Measurements from ENCODE around the gene PTPRZ1. TPM values are rescaled to one million over a fixed set of nuclear protein-coding genes. Genes with fewer than 3 reads are reported as not detected.

Gene PTPRZ1
- polyA plus RNA-seq, 1 of the 3 experiments (the other 2 are of a cell fraction) = not detected

DNA sequence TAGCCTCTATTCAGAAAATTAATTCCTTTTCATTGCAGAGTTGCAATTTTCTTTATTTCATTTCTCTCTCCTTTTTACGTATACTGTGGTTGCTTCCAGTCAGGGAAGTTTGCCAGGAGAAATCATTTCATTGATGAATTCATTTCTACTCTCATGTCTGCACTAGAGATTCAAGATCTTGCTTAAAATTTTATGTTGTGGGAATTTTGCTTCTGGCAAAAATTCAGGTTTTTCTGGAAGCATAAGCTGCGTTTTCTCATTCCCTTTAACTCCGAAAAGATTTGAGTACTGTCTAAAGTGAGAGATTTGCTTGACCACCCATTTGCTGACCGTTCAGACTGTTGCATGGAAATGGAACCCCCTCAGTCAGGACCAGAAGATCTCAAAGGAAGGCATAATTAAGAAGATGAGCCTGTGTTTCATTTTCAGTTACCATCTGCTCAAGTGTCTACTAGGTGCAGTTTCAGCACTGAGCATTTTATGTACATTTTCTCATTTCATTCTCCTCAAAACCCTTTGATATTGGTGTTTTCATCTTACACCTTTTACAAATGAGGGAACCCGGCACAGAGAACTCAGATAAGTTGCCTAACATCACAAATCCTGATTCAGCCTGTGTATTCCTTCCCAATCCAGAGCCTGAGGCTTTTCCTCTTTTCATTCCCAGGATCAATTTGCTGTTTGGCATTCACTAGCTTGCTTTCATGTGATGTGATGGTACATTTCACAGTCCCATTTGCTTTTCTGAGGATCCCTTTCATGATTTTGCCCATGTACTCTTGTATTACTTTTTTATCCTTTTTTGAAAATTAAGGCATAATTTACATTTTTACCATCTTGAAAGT, 3.9 kb downstream of the PTPRZ1 start:
- no peak overlapping the region for H2AFZ ChIP-seq (ENCODE audit: low read depth)
- no peak overlapping the region for H3K27ac ChIP-seq (ENCODE audit: low read depth in 2 of 2, low read length in 1 of 2)
- TF ChIP-seq RCOR1 (IDR thresholded peaks at IDR 0.05; ENCODE audit: low read length) (no peak), YY1 (IDR thresholded peaks at IDR 0.05; ENCODE audit: low read depth) (no peak), SMC3 (IDR thresholded peaks at IDR 0.05; ENCODE audit: low read depth, low read length) (no peak), RXRA (IDR thresholded peaks at IDR 0.05; ENCODE audit: borderline replicate concordance, low read depth) (no peak)
- no peak overlapping the region for H3K4me3 ChIP-seq (ENCODE audit: low read depth in 2 of 2, low read length in 1 of 2)
- peaks cover 26% of the 10 kb centered on the region for H3K27me3 ChIP-seq (ENCODE audit: insufficient read depth)
- no peaks in the 10 kb centered on the region for H3K79me2 ChIP-seq (ENCODE audit: insufficient read depth)
- no peak overlapping the region for H3K4me2 ChIP-seq
- H3K36me3 ChIP-seq (replicated peaks in 1 of 2; ENCODE audit: control insufficient read depth in 1 of 2, insufficient read depth in 2 of 2, low read length in 1 of 2) = no peaks in the 10 kb centered on the region
- ChIA-PET CTCF (no interaction called here), POLR2A (no interaction called here)
- WGBS (ENCODE audit: low lambda C conversion rate) = 4% methylated on average over 5 of the region's 5 CpGs
- H3K9me2 ChIP-seq = no peaks in the 10 kb centered on the region
- peaks cover 0 to 3% of the 10 kb centered on the region in 2 experiments; a peak in 1 of 4 replicates for H3K4me1 ChIP-seq (ENCODE audit: control insufficient read depth in 1 of 2, insufficient read depth in 2 of 2, low read depth in 1 of 2, low read length in 1 of 2)
- no peaks in the 10 kb centered on the region for H4K20me1 ChIP-seq (ENCODE audit: insufficient read depth)
- DNase-seq = no peak
- H3F3A ChIP-seq (replicated peaks; ENCODE audit: insufficient read depth) = no peaks in the 10 kb centered on the region
- H3K9me3 ChIP-seq = no peaks in the 10 kb centered on the region
- no peak overlapping the region for H3K9ac ChIP-seq

DNA sequence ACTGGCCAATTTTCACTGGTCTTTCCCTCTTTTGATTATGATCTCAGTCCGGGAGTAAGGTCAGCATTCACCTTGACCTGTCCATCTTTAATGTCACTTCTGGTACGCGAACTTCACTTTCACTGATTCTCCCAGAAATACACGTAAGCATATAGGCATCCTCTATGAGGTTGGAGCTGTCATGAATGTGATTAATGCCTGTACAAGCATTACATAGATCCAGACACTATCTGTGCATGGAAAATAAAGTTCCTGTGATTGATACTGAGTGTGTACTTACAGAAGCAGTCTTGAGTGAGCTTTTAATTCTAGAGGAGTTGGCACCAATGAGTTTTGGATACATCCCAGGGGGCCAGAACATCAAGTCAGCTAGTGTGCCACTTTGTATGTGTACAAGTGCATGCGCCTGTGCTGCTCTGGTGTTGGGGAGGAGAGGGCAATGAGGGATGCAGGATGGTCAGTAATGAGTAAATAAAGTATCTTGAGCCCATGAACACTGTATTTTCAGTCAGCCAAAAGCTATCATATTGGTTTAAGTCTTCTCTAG, 6.0 kb downstream of the PTPRZ1 start:
- Histone ChIP-seq H3K4me3 (ENCODE audit: low read depth in 2 of 2, low read length in 1 of 2) (no peak overlapping the region), H3K27ac (ENCODE audit: low read depth in 2 of 2, low read length in 1 of 2) (no peak overlapping the region), H3K4me1 (ENCODE audit: control insufficient read depth in 1 of 2, insufficient read depth in 2 of 2, low read depth in 1 of 2, low read length in 1 of 2) (no peaks in the 10 kb centered on the region), H3F3A (replicated peaks; ENCODE audit: insufficient read depth) (no peaks in the 10 kb centered on the region), H3K27me3 (ENCODE audit: insufficient read depth) (peaks cover 15% of the 10 kb centered on the region; the same call in 1 of the 2 replicates), H3K9ac (no peak overlapping the region), H2AFZ (ENCODE audit: low read depth) (no peak overlapping the region), H3K79me2 (ENCODE audit: insufficient read depth) (no peaks in the 10 kb centered on the region), H3K9me3 (no peaks in the 10 kb centered on the region), H3K4me2 (no peak overlapping the region), H4K20me1 (ENCODE audit: insufficient read depth) (no peaks in the 10 kb centered on the region), H3K36me3 (replicated peaks in 1 of 2; ENCODE audit: control insufficient read depth in 1 of 2, insufficient read depth in 2 of 2, low read length in 1 of 2) (no peaks in the 10 kb centered on the region), H3K9me2 (no peaks in the 10 kb centered on the region)
- DNase-seq = no peak
- ChIA-PET CTCF (interaction anchor here (0.8 kb wide), 1 partner anchor 18 kb away, joined by 3 read pairs; no protein-coding TSS in a partner anchor), POLR2A (no interaction called here)
- WGBS (ENCODE audit: low lambda C conversion rate) = 6% methylated on average over 5 of the region's 5 CpGs
- TF ChIP-seq, protein P1, sequence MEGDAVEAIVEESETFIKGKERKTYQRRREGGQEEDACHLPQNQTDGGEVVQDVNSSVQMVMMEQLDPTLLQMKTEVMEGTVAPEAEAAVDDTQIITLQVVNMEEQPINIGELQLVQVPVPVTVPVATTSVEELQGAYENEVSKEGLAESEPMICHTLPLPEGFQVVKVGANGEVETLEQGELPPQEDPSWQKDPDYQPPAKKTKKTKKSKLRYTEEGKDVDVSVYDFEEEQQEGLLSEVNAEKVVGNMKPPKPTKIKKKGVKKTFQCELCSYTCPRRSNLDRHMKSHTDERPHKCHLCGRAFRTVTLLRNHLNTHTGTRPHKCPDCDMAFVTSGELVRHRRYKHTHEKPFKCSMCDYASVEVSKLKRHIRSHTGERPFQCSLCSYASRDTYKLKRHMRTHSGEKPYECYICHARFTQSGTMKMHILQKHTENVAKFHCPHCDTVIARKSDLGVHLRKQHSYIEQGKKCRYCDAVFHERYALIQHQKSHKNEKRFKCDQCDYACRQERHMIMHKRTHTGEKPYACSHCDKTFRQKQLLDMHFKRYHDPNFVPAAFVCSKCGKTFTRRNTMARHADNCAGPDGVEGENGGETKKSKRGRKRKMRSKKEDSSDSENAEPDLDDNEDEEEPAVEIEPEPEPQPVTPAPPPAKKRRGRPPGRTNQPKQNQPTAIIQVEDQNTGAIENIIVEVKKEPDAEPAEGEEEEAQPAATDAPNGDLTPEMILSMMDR (IDR thresholded peaks at IDR 0.05) = no peak
- no peak for TF ChIP-seq TCF12 (IDR thresholded peaks at IDR 0.05)
- no peak for TF ChIP-seq FOSL2 (IDR thresholded peaks at IDR 0.05; ENCODE audit: borderline replicate concordance, low read depth)
- no peak for TF ChIP-seq EP300 (IDR thresholded peaks at IDR 0.05; ENCODE audit: borderline replicate concordance in 1 of 2, low read depth in 1 of 2, low read length in 1 of 2)
- TF ChIP-seq NRF1 (IDR thresholded peaks at IDR 0.05; ENCODE audit: low read depth, low read length) = no peak
- TF ChIP-seq, protein P2, sequence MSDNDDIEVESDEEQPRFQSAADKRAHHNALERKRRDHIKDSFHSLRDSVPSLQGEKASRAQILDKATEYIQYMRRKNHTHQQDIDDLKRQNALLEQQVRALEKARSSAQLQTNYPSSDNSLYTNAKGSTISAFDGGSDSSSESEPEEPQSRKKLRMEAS (IDR thresholded peaks at IDR 0.05; ENCODE audit: low read depth) = no peak
- TF ChIP-seq SIN3A (IDR thresholded peaks at IDR 0.05; ENCODE audit: borderline replicate concordance, low read depth, low read length) = no peak
- no peak for TF ChIP-seq RFX5 (IDR thresholded peaks at IDR 0.05; ENCODE audit: low read length)
- TF ChIP-seq CHD2 (IDR thresholded peaks at IDR 0.05; ENCODE audit: low read length, partially characterized antibody) = no peak
- TF ChIP-seq, protein P3, sequence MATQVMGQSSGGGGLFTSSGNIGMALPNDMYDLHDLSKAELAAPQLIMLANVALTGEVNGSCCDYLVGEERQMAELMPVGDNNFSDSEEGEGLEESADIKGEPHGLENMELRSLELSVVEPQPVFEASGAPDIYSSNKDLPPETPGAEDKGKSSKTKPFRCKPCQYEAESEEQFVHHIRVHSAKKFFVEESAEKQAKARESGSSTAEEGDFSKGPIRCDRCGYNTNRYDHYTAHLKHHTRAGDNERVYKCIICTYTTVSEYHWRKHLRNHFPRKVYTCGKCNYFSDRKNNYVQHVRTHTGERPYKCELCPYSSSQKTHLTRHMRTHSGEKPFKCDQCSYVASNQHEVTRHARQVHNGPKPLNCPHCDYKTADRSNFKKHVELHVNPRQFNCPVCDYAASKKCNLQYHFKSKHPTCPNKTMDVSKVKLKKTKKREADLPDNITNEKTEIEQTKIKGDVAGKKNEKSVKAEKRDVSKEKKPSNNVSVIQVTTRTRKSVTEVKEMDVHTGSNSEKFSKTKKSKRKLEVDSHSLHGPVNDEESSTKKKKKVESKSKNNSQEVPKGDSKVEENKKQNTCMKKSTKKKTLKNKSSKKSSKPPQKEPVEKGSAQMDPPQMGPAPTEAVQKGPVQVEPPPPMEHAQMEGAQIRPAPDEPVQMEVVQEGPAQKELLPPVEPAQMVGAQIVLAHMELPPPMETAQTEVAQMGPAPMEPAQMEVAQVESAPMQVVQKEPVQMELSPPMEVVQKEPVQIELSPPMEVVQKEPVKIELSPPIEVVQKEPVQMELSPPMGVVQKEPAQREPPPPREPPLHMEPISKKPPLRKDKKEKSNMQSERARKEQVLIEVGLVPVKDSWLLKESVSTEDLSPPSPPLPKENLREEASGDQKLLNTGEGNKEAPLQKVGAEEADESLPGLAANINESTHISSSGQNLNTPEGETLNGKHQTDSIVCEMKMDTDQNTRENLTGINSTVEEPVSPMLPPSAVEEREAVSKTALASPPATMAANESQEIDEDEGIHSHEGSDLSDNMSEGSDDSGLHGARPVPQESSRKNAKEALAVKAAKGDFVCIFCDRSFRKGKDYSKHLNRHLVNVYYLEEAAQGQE (IDR thresholded peaks at IDR 0.05; ENCODE audit: low read depth, low read length) = no peak
- no peak for TF ChIP-seq EZH2phosphoT487 (IDR thresholded peaks at IDR 0.05; ENCODE audit: borderline replicate concordance, low read depth)
- no peak for TF ChIP-seq FOXM1 (IDR thresholded peaks at IDR 0.05; ENCODE audit: low read depth)
- no peak for TF ChIP-seq MXI1 (IDR thresholded peaks at IDR 0.05; ENCODE audit: low read depth, low read length)
- TF ChIP-seq POLR2AphosphoS5 (IDR thresholded peaks at IDR 0.05; ENCODE audit: low read depth, low read length) = no peak
- TF ChIP-seq YY1 (IDR thresholded peaks at IDR 0.05; ENCODE audit: low read depth) = no peak
- TF ChIP-seq FOXJ3 (CRISPR knock-in tag; IDR thresholded peaks at IDR 0.05) = no peak
- no peak for TF ChIP-seq MEF2A (IDR thresholded peaks at IDR 0.05; ENCODE audit: borderline replicate concordance, low read depth)
- TF ChIP-seq GABPA (IDR thresholded peaks at IDR 0.05; ENCODE audit: low read depth) = no peak
